Erythroblast (primary cell): Measurements from ENCODE around the gene RGS12.

Experiments used
- GATA1 ChIP-seq: IDR thresholded peaks from 2 replicates; pipeline ENCODE4 v1.6.1; 2011; ENCODE audit warnings: low read depth, mild to moderate bottlenecking, control low read depth, low read length, moderate library complexity
- POLR2A ChIP-seq: IDR thresholded peaks from 2 replicates; pipeline ENCODE4 v1.6.1; 2011; ENCODE audit warnings: mild to moderate bottlenecking, low read length

GRCh38 chr4:3313556-3314228 is 20.9 kb downstream of the RGS12 start:
- TF ChIP-seq POLR2A: no peak
- no peak for TF ChIP-seq GATA1
